Myocyte (in vitro differentiated cells): ENCODE results near the gene PHF1. TPM values are rescaled to one million over a fixed set of nuclear protein-coding genes. Genes with fewer than 3 reads are reported as not detected.

Experiments used
- DNase-seq: peaks from one replicate; pipeline ENCODE4 v3.0.0-alpha.2; 2012; ENCODE audit warnings: low read depth
- microRNA-seq: library from miRNA; unstranded; fragments of <30 nt; microRNA quantifications from one replicate; pipeline ENCODE4, GENCODE V29; 2016
- total RNA-seq: library from RNA; depleted of rRNA; stranded (reverse); fragments of >200 nt; gene quantifications from 2 replicates; pipeline ENCODE4 v1.2.3, GENCODE V29; 2014

Gene PHF1
- total RNA-seq, 1 donor from 2014 or later, result 55.5 TPM

DNA sequence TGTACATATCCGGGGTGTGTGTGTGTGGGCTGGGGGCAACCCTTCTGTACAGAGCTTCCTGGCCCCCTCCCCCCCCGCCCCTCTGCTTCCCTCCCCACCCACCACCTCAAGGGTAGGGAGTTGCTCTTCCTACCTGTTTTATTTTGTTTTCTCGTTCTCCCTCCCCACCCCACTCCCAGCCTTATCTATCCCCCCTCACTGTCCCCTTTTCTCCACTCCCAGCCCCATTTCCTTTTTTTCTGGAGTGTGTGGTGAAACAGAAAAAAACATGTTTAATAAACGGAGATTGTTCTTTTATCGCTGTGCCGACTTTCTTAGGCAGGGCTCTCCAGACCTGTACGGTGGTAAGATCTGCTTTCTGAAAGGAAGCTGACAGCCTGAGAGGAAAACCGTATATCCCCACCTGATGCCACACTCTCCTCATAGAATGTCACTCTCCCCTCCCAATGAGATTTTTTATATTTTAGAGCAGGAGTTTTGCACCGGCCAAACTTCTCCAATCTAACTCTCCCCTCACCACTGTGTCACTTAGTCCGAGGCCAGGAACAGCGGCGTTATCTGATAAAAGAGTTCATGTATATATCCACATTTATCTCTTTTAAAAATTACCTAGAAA lies 42.7 kb downstream of the PHF1 start:
- no peak for DNase-seq

DNA sequence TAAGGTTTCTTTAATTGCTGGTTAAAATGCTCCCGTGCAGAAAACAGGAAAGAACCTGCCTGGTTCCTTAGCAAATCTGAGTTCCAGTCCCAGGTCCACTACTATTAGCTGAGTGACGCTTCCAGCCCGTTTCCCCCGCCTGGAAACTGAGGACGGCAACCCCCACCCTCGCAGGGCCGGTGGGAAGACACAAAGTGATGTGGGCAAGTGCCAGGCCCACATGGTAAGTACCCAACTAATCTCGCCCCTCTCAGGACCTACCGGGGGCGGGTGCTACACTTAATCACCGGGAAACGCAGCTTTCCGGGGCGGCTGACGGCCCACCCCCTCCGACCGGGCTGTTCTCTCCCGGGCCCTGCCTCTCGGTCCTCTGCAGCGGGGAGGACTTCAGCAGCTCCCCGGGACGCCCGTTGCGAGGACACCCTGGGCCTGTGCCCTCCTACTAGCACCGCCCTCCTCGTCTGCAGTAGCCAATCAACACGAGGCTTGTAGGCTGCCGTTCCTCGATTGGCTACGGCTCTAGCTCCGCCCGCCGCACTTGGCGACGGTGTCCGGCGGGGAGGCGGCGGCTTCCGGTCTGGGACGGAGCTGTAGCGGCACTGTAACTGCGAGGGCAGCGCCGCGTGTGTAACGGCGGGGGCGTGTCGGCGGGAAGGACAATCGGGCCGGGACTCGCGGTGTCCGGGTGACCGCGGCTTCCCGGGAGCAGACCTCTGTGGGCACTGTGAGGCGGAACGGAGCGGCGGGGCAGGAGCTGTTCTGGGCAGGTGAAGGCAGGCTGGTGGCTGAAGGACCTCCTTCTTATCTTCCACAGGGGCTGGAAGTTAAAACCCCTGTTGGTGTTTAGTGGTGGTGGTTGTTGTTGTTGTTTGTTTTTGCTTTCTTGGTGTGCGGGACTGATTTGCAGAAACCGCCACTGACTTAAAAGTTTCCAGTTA lies 43.5 kb downstream of the PHF1 start, which contains the start of gene ZBTB9:
Gene ZBTB9, plus strand, starts transcription at position 568 of the 938 bp plus-strand sequence. CDS start 525 bp downstream, outside the sequence.
- peak; percentile 96 for DNase-seq

GRCh38 chr6:33455051-33455450 lies 44.2 kb downstream of the PHF1 start:
- no peak for DNase-seq

GRCh38 chr6:33456156-33456555 lies 45.3 kb downstream of the PHF1 start:
- no peak for DNase-seq

- no peak for DNase-seq
These were observed 47.9 kb downstream of the PHF1 start for GRCh38 chr6:33458676-33459075.

DNA sequence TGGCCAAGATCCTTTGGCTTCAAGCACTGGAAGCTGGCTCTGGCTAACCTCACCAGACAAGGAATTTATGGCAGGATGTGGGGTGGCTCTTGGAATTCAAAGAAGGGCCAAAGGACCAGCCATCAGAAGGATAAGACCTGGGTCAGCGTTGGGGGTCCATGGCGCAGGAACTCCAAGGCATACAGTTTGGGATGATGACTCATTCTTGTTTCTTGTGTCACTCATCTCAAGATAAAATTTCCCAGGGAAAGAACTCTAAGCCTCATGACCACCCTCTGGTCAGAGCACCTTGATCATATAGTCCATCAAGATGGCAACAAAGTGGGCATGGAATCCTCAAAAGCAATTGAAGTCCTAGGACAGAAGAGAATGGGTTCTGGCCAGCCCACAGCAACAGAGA lies 48.4 kb downstream of the PHF1 start:
- DNase-seq, result no peak

Small RNA genes lying within 50 kb of the gene (microRNA-seq; reads per million reads assigned to microRNA genes)
- gene MIR5004, result not detected

Other genes with a start within 250 kb of the PHF1 start
- 0.96 and 1.9 TPM in 2 replicates for gene COL11A2, start 218.5 kb upstream of the PHF1 start, total RNA-seq
- 29.3 and 36.9 TPM in 2 replicates for gene RXRB, start 210.3 kb upstream of the PHF1 start, total RNA-seq
- gene SLC39A7, start 210.1 kb upstream of the PHF1 start, total RNA-seq, result 95.9 and 162 TPM in 2 replicates
- 9.4 and 15.9 TPM in 2 replicates for gene HSD17B8, start 206.4 kb upstream of the PHF1 start, total RNA-seq
- 21.6 and 21.8 TPM in 2 replicates for gene RING1, start 202.5 kb upstream of the PHF1 start, total RNA-seq
- 45.9 and 51.2 TPM in 2 replicates for gene VPS52, start 139.1 kb upstream of the PHF1 start, total RNA-seq
- 1,802 and 1,984 TPM in 2 replicates for gene RPS18, start 138.9 kb upstream of the PHF1 start, total RNA-seq
- 0.21 TPM in 1 of 2 replicates, not detected in the other for gene B3GALT4, start 133.9 kb upstream of the PHF1 start, total RNA-seq
- 74.7 and 95.2 TPM in 2 replicates for gene WDR46, start 121.8 kb upstream of the PHF1 start, total RNA-seq
- gene PFDN6, start 121.4 kb upstream of the PHF1 start, total RNA-seq, result 61.0 and 71.6 TPM in 2 replicates
- gene RGL2, start 112.1 kb upstream of the PHF1 start, total RNA-seq, result 27.9 and 31.0 TPM in 2 replicates
- 66.3 and 69.2 TPM in 2 replicates for gene TAPBP, start 96.9 kb upstream of the PHF1 start, total RNA-seq
- gene ZBTB22, start 93.3 kb upstream of the PHF1 start, total RNA-seq, result 19.0 and 22.6 TPM in 2 replicates
- gene DAXX, start 88.1 kb upstream of the PHF1 start, total RNA-seq, result 37.6 and 39.6 TPM in 2 replicates
- 0.35 and 0.52 TPM in 2 replicates for gene KIFC1, start 19.2 kb upstream of the PHF1 start, total RNA-seq
- 163 and 189 TPM in 2 replicates for gene CUTA, start 7.1 kb downstream of the PHF1 start, total RNA-seq
- gene SYNGAP1, start 9.1 kb downstream of the PHF1 start, total RNA-seq, result 2.7 and 2.8 TPM in 2 replicates
- gene ZBTB9, start 43.6 kb downstream of the PHF1 start, total RNA-seq, result 3.6 and 5.2 TPM in 2 replicates
- 23.9 and 27.3 TPM in 2 replicates for gene BAK1, start 169.3 kb downstream of the PHF1 start, total RNA-seq
- gene ITPR3, start 210.3 kb downstream of the PHF1 start, total RNA-seq, result 15.7 and 17.3 TPM in 2 replicates